Hematopoietic multipotent progenitor cell treated with erythropoietin and hydrocortisone succinate and interleukin-3 and kit ligand, for 6 days (in vitro differentiated cells): Measurements from ENCODE around the gene DMRTC2.

Experiments
- DNase-seq: peaks from one replicate; pipeline ENCODE4 v3.0.0-alpha.2; 2015

Gene DMRTC2

DNA sequence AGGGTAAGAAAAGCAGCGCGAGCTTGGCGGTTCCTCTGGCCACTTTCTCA is at the start of gene DMRTC2:
TSS of gene DMRTC2 (plus strand) at position 42 of the 50 bp plus-strand sequence. CDS start 2,387 bp downstream, outside the sequence.
- DNase-seq = no peak

DNA sequence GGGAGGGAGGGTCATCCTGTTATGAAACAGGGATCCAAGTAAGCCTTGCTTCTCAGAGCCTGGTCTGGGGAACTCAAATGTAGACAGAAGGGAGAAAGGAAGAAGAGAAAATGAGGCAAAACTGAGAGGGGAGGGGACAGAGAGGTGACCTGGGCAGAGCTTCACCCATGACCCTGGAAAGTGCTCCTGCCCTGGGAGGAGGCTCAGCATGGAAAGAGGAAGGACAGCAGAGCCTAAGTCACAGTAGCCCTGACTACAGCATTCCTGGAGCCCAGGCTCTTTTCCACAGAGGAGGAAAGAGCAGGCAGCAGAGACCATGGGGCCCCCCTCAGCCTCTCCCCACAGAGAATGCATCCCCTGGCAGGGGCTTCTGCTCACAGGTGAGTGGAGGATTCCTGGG is 48.5 kb upstream of the DMRTC2 start, which contains the start of gene CEACAM3:
TSS of gene CEACAM3 (plus strand) at position 226 of the 400 bp plus-strand sequence. CDS start at position 317, 91 bp downstream.
- DNase-seq = no peak

DNA sequence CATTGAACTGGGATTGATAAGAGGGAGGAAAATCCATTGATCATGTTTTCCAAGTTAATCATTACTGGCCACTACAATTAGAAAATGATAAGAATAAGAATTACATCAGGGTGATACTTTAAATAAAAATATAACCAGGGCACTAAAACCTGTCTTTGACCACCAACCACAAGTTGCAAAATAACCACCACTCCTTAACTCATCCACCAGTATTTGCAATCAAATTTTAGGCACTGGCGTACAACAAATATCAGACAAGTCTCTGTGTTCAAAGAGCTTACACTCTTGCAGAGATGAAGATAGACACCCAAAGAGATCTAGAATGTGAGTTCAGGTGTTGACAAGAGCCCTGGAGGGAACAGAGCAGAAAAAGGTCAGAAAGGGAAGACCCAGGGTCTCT is 47.9 kb upstream of the DMRTC2 start:
- DNase-seq = peak; percentile 40

DNA sequence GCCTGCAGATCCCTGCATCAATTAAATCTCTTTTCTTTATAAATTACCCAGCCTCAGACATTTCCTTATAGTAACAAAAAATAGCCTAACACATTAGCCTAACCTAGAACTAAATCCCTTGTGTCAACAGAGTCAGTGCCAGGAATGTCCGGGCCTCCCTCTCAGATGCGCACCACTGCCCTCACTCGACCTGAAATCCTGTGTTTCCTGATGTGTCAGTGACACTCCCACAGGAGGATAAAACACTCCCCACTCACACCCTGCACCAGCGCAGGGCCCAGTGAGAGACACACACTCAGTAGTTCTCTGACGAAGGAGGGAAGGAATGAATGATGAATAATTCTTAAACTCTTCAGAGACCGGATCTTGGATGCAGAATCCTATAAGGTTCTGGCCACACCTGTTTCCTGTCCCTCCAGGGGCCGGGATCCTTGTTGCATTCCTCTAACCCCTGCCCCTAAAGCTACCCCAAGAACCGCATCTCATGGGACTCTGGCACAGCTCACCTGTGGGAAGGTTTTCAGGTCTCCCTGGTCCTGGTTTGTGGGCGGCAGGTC is 45.3 kb upstream of the DMRTC2 start:
- no peak for DNase-seq

DNA sequence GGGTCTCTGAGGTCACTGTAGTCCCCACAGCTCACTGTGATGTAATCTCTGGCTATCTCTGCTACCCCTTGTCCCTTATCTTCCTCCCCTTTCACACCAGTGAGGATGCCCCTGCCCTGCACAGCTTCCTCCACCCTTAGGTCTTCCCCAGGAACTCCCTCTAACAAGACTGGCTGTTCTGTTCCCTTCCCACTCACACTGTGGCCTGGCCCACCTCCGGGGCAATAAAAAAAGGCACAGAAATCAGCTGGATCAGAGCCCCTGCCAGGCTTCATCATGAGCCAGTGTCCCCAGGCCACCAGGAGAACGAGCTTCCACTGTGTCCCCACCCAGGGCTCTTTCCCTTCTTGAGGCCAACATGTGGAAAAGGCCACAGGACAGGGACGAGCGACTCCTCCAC is 43.8 kb upstream of the DMRTC2 start:
- no peak for DNase-seq

DNA sequence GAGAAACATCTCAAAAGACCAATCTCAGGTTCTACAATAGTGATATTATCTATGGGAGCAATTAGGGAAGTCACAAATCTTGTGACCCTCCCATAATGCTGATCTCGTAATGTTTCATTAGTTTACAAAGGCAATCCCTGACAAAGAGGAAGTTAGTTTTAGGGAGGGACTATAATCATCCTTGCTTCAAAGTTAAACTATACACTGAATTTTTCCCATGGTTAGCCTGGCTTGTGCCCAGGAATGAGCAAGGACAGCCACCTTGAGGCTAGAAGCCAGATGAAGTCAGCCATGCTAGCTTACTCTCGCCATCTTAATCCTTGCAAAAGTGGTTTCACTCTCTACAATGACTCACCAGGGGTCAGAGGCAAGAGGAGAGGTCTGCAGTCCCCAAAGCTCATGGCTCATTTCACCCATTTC is 43.0 kb upstream of the DMRTC2 start:
- DNase-seq = peak; percentile 64

DNA sequence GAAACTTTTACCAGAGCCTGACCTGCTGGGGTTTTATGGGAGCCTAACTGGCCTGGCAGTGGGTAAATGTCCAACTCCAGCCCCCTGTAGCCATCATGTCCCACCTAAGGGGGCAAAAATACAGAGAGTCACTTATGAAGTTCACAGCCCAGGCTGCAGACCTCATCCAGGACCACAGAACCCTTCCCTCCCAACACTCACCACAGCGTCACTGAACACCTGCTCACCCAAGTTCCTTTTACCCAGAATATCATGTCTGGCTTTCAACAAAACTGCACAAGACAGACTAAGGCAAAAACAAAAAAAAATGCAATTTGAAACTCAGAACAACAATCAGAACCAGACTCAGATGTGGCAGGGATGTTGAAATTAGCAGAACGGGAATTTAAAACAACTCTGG is 42.1 kb upstream of the DMRTC2 start:
- no peak for DNase-seq

DNA sequence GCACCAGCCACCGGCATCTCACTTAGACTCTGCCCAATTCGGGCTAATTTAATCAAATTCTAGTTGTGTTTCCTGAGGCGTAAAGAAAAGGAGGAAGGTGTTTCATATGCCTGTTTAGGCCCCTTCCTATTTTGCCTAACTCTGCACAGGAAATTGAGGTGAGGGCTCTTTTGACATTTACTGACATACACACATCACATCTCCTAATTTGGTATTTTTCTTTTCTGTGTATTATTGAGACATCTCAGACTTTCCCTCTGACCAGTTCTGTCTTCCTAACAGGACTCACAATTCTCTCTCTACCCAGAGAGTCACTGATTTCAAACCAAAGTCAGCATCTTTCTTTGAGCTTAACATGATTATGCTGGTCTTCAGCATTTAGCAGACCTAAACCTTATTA is 40.5 kb upstream of the DMRTC2 start:
- no peak for DNase-seq

DNA sequence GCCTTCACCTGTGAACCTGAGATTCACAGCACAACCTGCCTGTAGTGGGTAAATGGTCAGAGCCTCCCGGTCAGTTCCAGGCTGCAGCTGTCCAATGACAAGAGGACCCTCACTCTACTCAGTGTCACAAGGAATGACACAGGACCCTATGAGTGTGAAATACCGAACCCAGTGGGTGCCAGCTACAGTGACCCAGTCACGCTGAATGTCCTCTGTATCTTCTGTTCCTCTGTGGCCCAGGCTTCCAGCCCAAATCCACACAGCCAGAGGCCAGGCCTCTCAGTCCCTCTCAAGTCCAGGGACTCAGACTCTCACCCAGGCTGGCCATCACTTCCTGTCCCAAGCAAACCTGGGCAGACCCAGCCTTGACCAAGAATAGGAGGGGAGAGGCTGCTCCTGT is 37.7 kb upstream of the DMRTC2 start:
- DNase-seq = no peak

DNA sequence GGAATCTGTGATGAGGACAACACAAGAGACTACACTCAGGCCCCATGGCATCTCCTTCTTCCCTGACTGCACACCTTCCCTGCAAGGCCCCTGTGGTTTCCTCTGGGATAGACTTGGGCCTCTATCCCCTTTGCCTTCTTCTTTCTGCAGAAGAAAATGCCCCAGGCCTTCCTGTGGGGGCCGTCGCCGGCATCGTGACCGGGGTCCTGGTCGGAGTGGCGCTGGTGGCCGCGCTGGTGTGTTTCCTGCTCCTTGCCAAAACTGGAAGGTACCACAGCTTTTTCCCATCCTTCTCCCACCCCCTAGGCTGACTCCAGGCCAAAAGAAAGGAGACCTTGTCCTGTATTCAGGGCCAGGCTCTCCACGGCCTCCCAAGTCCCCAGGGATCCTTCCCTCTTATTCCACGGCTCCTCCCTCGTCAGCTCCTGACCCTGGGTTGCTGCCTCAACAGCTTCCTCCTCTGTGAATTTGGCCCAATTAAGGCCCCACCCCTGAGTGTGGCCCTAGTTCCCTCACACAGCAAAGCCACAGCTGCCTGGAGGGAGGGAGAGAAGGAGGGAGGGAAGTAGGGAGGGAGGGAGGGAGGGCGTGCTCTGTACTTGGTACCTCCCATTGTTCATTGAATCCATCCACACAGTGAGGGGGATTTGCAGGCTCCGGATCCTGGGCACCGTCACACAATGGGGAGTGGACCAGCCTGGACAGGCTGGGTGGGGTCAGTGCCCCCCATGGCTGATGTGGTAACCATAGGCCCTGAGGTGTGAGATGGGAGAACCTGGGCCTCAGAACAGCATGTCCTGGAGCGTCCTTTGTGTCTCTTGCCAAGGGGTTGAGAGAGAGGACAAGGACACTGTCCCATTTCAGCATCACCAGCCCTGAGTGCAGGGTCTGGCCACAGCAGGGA is 35.9 kb upstream of the DMRTC2 start:
- DNase-seq = peak; percentile 53

DNA sequence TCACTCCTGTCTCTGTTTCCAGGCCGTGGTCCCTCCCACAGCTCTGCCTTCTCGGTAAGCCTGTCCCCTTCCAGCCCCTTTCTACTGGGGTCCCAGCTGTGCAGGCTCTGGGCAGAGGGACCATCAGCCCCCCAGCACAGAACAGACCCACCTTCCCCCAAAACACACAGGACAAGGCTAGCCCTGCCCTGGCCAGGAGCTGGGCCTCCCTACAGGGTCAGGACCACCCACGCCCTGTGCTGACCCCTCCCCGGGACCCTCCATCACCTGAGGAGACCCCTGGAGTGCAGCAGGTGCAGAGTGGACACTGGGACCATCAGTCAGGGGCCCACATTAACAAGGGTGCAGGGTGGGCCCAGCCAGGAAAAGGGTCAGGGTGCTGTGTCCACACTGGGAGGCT is 34.5 kb upstream of the DMRTC2 start:
- no peak for DNase-seq

DNA sequence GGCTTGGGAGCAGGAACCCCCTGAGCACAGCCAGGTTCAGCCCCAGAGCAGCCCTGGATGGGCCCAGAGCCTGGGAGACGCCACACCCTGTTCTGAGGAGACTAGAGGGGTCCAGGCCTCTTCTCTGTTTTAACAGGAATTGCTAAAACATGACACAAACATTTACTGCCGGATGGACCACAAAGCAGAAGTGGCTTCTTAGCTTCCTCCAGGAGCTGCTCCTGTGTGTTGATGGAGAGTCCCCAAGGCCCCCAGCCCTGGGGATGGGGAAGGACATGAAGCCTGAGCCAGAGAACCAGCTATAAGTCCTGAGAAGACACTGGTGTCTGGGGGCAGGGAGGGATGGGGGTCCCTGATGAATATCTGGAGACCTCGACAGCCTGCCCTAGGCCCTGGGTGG is 33.8 kb upstream of the DMRTC2 start:
- DNase-seq = peak; percentile 56

DNA sequence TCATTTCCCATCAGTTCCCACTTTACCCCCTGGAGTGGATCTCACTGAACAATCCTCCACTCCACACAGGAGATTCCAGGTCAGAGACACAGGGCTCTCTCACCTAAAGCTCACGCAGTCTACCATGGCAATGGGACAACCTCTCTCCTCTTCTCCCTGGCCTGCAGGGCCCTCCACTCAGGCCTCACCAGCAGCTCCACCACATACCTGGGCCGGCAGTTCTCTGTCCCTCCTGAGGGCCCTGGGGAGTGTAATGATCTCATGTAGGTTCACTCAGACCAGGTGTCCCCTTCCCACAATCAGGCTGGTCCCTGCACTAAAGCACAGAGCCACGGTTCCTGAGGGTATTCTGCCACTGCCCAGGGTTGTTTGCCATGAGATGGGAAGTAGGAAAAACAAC is 32.9 kb upstream of the DMRTC2 start:
- DNase-seq = no peak

DNA sequence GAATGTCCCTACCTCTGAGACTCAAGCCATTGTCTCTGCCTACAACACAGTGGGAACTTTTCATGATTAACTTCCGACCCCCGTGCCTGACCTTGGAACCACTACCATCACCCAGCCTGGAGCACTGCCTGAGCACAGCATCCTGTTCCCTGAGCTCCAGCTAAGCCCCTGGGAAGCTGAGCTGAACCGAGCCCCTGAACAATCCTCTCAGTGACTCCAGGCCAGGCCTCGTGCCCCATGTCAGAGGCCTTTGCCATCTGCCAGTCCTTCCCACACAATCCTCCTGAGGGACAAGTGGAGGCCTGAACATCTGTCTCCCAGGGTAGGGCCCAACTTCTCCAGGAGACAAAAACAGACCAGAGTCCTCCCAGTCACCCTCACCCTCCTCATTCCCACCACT is 30.9 kb upstream of the DMRTC2 start:
- DNase-seq = no peak

DNA sequence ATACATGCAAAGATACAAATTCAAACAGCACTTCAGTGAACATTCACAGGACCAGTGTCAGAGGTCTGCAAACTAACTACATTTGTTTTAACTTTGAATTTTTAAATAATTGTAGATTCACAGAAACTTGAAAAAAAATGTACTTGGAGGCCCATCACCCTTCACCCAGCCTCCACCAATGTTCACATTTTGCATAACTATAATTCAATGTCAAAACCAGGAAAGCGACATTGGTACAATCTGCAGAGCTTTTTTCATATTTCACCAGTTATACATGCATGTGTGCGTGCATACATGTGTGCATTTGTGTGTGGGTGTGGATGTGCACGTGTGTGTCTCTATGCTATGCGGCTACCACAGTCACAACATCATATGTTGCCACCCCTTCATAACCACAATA is 29.5 kb upstream of the DMRTC2 start:
- no peak for DNase-seq

DNA sequence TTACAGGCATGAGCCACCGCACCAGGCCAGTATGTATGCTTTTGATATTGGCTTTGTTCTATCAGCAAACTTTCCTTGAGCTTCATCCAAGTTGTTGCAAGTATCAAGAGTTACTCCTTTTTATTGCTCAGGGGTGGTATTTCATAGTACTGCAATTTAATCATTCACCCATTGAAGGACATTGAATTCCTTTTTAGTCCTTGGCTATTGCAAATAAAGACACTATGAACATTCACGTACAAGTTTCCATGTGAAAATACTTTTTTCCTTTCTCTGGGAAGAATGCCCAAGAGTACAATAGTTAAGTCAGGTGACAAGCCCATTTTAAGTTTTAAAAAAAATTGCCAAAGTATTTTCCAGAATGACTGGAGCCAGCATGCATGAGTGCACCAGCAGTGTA is 28.1 kb upstream of the DMRTC2 start:
- no peak for DNase-seq

DNA sequence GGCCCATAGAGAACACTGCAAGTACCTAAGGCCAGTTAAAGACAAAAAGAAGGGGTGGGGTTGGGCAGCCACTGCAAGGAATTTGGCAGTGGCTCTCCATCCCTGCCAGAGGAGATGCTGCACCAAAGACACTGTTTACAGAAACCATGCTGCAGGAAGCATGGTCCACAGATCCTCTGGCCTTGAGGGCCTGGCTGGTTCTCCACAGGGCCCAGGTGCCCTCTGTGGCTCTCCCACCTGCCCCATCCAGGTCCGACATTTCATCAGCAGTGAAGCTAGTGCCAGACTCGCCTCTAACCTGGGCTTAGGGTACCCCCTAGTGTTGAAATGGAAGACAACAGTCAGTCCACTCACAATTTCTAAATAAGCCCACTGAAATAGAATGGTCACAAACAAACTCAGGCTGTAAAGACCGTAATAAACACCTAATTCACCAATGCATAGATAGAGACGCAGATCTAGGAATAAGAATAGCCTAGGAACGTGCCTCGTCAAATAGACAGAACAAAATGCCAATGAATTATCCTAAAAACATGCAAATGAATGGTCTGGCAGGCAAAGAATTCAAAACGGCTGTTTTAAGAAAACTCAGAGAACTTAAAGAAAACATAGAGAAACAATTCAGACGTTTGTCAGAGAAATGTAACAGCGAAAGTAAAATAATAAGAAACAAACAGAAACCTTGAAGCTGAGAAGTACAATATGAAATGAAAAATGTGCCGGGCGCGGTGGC is 23.7 kb upstream of the DMRTC2 start:
- DNase-seq = peak; percentile 76

DNA sequence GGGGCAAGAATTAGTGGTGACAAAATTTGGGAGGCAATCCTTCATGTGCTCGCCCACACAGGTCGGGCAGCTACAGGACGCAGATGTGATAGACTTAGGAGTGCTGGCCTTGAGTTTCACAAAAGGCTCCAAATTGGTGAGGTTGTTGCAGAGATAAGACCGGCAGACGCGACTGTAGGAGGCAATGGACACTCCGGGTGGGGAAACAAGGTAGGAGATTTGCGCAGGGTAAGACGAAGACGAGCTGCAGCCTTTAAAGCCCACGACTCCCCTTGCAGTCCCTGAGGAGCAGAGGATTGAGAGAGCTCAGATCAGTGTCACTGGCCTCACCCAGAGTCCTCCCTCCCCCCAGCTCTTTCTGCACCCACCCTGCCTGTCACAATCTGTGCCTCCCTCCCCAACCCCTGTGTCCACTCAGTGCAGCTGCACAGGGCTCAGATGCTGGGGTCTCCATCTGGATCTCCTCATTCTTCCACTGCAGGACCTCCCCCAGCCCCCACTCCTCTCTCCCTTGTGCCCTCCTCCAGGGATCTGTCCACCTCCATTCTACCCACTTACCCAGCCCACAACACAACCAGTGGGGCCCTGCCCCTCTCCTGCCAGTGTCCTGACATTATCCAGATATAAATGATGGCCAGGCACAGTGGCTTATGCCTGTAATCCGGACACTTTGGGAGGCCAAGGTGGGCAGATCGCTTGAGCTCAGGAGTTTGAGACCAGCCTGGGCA is 6.7 kb upstream of the DMRTC2 start:
- no peak for DNase-seq

DNA sequence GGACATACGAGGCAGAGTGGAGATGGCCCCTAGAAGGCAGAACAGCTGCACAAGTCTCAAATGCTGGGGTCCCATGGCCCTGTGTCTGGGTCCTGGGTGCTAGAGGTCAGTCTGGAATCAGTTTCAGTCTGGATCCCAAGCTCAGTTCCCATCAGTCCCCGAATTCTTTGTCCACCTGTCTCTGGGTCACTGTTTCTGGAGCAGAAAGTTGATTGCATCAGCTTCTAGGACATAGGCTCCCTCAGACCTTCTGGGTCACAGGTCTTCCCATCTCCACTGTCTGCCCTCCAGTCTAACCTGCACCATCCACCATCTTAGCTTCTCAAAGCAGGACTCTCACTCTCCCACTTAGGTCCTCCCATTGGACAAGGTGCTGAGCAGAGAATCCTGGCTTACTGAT is 5.6 kb upstream of the DMRTC2 start:
- DNase-seq = no peak

DNA sequence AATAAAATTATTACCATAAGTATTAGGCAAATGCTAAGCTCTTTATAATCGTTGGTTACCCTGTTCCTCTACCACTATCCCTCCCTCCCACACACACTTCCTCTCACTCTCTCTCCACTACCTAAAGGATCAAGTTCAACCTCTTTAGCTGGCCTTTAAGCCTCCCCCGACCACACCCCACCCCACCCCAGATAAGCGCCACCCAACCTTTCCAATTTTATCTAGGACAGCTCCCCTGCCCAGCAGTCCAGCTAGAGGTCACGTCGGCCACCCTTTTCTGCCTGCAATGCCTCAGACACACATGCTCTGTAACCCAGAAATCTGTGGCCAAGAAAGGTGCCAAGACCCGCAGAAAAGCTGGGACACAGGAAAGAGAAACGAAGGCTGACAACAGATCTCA is 1.5 kb upstream of the DMRTC2 start:
- DNase-seq = no peak

DNA sequence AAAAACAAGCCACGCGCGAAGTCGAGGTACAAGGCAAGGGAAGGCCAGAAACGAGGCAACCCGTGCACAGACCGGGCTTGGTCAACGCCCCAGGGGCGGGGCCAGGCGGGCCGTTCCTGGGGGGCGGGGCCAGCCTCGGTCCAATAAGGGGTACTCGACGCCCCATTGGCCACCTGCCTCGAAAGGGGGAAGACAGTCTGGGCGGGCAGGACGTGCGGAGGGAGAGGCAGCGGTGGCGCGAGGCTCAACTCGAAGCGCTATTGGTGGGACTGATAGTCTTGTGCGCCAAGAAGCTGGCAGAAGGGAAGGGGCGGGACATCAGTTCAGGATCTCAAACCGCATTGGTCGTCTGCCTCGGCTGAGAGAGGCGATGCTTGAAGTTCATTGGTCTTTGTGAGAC is 241 bp upstream of the DMRTC2 start, which contains the start of gene LYPD4:
TSS of gene LYPD4 (minus strand) at position 83 of the 400 bp plus-strand sequence. CDS start 5,398 bp downstream, outside the sequence.
- DNase-seq = no peak

DNA sequence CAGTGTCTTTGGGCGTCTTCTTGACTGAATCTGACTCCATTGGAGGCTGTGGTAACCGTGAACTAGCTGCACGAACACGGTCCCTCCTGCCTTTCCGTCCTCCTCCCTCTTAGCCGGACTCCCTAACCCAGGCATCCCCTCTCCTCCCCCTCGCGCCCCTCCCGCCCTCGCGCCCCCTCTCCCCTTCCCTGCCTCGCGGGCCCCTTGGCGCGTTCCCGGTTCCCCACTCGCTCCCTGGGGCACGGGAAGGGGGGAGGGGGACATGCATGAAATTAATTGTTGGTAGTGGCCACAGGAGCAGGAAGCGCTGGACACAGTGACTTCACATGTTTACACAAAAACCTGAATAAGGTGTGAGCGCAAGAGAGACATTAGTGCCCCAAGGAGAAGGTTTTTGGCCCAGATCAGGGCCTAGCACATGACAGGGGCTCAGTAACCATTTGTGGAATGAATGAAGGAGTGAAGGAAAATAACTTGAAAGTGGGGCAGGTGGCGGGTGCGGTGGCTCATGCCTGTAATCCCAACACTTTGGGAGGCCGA is 279 bp downstream of the DMRTC2 start:
- no peak for DNase-seq

DNA sequence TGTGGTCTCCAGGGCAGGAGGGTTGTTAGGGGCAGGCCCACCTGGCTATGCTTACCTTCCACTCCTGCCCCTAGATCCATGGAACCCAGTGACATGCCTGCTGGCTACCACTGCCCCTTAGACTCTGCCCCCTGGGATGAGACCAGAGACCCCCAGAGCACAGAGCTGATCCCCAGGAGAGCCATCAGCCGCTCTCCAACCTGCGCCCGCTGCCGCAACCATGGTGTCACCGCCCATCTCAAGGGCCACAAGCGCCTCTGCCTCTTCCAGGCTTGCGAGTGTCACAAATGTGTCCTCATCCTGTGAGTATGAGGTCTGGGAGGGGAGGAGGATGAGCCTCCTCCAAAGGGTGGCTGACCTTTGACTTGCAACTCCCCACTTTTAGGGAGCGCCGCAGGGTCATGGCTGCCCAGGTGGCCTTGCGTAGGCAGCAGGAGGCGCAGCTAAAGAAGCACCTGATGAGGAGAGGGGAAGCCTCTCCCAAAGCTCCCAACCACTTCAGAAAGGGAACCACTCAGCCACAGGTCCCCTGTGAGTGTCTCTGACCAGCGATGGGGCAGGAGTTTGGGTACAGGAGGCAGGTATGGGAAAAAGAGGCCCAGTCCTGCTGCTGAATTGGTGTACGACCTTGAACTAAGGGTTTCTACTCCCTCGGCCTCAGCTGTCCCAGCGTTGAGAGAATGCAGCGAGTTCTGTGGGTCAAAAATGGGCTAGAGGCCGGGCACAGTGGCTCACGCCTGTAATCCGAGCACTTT is 2.7 kb downstream of the DMRTC2 start:
- DNase-seq = no peak
